Urothelium cell line (cell line): ENCODE data around the gene STX18.
"Not testable (repeated sequence)": the region's sequence is repeated elsewhere in the genome, so short reads cannot be mapped to it uniquely, and the experiment has no call there.

ENCODE experiments used
- DNase-seq: peaks from one replicate; pipeline ENCODE4 v3.0.0; 2011; ENCODE audit warnings: low spot score, mixed read lengths
- FAIRE-seq: peaks from 2 replicates; lab custom pipeline; 2011; peaks lifted over from hg19 to GRCh38; lab: Jason Lieb, UNC

The STX18 gene

DNA sequence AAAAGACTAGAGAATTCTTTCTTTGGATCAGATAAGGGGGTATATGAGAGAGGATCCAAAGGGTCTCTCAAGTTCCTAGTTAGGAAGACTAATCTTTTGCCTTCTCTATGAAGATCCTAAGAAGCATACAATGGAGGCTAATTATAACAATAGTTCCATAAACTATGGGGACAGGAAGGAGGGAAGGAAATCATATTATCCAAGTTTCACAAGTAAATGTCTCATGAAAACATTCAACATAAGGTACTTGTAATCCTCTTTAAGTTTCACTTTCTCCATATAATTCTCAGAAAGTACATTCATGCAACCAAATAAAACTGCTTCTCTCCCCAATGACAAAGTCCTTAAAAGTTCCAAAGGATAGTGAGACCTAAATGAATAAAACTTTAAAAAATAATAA is 27.1 kb downstream of the STX18 start:
- FAIRE-seq, result no peak
- DNase-seq, result no peak

DNA sequence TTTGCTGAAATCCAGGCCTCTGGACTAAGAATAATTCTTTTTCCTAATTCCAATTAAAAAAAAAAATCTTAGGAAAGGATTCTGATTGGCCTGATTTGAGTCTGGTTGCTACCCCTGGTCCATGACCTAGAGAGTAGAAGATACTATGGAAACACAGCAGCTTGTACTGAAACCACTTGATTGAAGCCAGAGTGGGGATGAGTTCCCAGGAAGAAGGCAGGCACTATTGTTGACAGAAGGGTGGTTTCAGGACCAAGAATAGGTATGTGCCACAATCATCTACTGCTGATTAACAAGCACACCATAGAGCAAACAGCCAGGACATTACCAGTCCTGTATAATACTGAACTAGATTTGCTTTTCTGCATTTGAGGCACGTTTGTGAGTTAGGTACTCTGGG is 29.6 kb downstream of the STX18 start:
- FAIRE-seq (no peak), DNase-seq (no peak)

DNA sequence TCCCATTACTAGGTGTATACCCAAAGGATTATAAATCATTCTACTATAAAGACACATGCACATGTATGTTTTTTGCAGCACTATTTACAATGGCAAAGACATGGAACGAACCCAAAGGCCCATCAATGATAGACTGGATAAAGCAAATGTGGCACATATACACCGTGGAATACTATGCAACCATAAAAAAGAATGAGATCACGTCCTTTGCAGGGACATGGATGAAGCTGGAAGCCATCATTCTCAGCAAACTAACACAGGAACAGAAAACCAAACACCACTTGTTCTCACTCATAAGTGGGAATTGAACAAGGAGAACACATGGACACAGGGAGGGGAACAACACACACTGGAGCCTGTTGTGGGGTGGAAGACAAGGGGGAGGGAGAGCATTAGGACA is 31.2 kb downstream of the STX18 start:
- FAIRE-seq, DNase-seq: not testable (repeated sequence)

DNA sequence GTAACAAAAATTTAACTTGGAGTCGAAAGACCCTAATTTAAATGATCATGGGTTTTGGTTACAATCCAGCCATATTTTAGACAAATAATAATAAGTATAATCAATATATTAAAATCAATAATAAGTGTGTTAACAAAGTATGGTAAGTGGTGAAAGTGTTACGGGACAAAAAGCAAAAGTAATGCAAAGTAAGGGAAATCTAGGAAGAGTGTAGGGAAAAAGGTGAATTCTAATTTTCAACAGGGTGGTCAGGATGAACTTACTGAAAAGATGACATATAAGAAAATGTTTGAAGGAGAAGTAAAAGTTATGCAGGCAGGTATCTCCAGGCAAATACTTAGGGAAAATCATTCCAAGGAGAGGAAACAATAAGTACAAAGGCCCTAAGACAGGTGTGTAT is 32.3 kb downstream of the STX18 start:
- DNase-seq (no peak), FAIRE-seq (no peak)

DNA sequence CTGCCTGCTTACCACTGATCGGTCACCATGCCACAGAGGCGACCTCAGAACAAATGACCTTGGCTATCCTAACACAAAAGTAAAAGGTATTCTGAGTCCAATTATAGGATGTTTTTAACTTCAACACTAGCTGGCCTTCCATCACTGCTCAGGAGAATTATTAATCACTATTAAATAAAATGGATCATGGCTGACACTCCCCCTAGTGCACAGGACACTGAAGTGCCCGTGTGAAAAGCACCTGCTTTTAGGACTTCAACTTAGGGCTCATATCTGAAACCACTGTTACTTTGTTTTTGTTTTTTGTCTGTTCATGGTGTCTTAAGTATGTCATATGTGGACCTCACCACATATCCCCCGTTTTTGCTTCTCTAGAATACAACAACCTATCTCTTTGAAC is 33.9 kb downstream of the STX18 start:
- FAIRE-seq (no peak), DNase-seq (peak; percentile 13)

DNA sequence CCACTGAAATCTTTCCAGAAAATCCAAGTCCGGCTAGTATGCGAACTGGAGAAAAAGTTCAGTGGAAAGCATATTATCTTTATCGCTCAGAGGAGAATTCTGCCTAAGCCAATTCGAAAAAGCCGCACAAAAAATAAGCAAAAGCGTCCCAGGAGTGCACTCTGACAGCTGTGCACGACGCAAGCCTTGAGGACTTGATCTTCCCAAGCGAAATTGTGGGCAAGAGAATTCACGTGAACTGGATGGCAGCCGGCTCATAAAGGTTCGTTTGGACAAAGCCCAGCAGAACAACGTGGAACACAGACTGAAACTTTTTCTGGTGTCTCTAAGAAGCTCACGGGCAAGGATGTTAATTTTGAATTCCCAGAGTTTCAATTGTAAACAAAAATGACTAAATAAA is 34.4 kb downstream of the STX18 start:
- DNase-seq, result no peak
- no peak for FAIRE-seq

DNA sequence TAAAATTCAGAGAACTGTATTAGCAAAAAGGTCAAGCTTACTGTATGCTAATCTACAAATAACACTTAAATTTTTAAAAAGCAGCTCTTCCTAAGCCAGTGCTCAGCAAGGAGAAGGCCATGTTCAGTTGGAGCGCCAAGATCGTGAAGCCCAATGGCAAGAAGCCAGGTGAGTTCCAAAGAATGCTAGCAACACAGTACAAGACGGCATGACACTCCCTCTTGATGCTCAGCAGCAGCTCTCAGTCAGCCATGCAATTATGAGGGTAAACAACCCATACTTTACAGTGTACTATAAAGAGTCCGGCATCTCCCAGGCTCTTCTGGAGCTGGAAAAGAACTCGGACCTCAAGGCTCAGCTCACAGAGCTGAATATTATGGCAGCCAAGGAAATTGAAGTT is 34.9 kb downstream of the STX18 start:
- DNase-seq (no peak), FAIRE-seq (no peak)

DNA sequence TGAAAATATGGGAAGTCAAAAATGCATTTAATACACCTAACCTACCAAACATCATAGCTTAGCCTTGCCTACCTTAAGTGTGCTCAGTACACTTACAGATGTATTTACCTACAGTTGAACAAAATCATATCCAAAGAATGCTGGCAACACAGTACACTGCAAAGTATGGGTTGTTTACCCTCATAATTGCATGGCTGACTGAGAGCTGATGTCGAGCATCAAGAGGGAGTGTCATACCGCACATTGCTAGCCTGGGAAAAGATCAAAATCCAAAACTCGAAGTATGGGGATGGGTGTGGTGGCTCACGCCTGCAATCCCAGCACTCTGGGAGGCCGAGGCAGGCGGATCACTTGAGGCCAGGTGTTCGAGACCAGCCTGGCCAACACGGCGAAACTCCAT is 36.6 kb downstream of the STX18 start:
- FAIRE-seq, DNase-seq: not testable (repeated sequence)

DNA sequence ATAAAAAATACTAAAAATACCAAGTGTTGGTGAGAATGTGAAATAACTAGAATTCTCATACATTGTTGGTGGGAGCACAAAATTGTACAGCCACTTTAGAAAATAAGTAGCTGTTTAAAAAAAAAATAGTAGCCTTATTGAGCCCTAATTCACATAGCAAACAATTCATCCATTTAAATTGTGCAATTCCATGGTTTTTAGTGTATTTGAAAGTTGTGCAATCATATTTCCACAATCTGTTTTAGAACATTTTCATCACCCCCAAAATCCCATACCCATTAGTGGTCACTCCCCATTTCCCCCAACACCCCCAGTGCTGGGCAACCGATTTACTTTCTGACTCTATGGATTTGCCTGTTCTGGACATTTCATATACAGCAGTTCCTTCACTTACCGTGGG is 37.1 kb downstream of the STX18 start:
- no peak for DNase-seq
- FAIRE-seq, result no peak

DNA sequence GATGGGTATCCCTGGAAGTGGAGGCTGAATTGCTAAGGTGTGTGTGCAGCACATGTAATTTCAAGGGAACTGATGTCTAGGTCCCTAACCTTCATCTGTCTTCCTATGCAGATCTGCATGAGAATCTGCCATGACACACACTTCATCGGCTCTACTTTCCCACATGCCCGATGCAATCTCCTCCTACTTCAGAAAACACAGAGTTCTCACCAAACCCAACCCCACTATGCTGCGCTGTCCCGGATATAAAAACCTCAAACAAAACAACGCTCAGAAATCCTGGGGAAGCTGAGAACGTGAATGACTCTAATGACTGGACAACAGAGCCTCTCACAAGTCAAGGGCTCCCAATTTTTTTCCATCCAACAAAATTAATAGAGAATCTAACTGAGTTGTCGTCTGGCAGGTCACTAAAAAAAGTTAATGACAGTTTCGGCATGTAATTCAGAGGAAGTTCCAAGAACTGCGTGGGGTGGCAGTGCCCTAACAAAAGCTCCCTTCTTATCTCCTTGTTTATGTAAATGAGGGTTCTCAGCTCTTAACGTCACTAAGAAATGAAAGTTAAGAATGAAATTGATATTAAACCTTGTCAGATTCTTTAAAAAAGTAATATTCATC is 39.0 kb downstream of the STX18 start:
- FAIRE-seq, result no peak
- DNase-seq, result no peak

DNA sequence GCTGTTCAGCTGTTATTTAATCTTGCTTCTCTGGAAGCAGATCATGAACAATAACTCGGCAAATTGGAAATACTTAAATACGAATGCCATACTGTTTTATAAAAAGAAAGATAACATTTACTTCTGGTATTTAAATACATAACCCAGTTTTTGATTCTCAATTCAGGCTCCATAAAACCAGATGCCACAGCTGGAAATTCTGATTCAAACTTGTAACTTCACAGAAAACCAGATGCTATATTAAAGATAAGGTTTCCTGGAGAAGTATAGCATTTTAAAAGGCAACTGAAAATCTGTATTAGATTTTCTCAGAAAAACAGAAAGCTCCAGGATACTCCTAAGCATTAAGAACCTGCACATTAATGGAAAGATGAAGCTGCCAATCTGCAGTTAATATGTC is 40.2 kb downstream of the STX18 start:
- no peak for FAIRE-seq
- no peak for DNase-seq

DNA sequence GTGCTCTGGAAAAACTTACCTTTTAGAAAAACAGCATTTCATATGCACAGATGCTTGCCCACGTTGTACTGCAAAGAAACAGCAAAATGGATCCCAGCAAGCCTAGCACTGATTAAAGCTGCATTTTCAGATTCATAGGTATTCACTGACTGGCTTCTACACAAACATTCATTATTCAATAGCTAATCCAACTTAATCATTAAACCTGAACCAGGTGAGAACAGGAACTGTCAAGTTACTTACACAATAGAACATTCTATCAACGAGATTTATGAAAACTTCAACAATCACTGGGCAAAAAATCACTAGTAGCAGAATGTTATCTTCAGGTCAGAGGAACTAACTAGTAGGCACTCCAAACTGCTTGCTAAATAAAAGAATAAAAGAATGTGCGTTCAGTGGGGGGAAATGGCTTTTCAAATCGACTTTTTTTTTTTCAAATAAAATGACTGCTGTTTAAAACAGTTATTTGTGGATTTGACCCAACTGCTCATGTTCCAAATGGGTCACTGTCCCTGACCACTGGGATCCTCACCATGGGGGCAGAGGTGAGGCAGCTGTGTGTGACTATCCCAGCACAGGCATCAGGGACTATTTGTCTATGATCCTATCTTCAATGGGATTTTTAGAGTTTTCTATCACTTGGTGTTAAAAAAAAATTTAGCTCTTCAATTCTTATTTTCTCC is 42.3 kb downstream of the STX18 start:
- FAIRE-seq (no peak), DNase-seq (no peak)

DNA sequence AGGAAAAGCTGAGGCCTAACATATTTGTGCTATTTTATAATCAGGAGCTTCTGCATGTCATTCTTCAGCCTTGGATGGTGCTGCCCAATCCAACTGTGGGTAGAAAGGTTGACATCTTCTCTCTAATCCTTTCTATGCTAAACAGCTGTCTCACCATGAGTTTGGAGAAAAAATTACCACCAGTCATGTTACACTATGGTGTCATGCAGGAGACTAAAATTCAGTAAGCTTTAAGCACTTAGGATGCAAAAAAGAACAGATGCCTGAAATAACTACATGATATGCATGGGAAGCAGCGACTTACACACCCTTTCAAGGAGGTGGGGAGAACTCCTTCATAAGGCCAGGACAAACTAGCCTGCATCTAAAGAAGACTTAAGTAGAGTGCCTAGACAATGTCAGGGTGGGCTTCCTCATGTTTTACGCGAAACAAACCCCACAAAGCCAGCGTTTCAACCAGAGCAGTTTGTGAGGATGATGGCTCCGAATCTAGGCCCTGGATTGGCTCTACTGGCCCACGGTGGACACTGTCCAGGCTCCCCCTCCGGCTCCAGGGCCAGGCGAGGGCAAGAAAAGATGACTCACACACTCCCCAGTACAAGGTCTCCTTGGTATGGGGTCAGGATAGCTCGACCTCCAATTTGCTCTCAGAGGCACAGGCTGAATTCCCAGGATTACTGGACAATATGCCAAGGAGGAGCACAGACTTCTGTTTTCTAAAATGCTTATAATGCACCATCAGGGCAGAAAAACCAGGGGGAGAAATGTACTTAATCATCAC is 45.1 kb downstream of the STX18 start:
- FAIRE-seq, result no peak

DNA sequence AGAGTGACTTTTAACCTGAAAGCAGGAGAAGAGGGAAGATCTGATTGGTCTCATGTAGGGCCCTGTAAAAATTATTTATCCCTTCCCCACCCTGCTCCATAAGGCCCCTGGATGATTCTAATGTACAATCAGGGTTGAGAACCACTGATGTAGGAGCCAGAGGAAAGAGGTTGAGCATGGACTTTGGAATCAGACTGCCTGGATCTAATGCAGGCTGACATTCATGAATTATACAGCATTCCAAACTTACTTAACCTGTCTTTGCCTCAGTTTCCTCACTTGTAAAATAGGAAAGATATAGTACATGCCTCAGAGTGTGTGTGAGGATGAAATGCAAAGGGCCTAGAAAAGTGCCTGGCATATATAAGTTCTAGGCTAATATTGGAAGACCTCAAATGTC is 47.0 kb downstream of the STX18 start:
- FAIRE-seq (no peak), DNase-seq (no peak)

More for the DNA sequence above, 45.1 kb downstream of the STX18 start:
- no peak for DNase-seq

DNA sequence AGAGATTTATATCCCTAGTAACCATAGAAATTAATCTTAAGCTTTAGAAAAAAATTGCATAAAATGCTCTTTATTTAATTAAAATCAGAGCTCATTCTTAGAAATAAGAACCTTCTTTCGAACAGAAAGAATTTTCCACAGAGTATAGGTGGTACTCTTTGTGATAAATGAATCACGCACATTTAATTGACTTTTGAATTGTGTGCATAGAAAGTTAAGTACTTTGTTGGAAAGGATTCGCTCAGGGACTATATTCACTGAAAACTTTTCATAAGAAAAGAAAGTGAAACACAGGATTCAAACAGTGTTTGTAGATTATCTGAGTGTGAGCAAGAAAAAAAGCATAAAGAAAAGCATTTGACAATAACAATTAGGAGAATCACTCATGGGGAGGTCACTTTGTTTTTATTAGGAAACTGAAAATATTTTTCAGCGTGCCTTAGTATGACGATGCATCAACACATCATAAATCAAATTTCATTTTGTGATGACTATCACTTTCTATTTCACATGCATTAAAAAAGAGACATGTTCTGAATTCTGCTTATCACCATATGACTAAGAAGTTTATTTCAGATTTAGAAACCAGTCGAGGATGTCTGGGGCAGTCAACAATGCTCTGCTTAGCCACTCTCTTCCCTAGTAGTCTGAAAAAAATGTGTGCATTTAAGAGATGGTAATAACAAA is 49.5 kb downstream of the STX18 start:
- FAIRE-seq (no peak), DNase-seq (no peak)

DNA sequence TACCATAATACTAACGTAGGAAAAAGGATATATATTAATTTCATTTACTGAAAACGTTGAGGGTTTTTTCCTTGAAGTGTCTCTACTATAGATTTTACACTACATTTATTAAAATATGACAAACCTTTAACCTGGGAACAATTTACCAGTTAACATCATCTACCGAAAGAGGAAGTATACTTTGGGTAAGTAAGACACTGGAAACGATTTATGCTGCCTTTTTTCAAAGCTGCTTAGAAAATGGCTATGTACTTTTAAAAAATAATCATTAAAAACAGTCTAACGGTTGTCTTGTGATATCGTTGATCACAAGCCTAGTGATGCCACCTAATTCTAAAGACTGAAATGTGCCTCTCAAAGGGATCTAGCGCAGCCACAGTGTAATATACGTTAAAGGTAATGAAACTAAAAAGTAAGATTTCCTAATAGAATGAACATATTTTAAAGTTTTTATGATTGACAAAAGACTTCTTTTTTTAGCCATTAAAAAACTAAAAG is 50.4 kb downstream of the STX18 start:
- FAIRE-seq (no peak), DNase-seq (no peak)

DNA sequence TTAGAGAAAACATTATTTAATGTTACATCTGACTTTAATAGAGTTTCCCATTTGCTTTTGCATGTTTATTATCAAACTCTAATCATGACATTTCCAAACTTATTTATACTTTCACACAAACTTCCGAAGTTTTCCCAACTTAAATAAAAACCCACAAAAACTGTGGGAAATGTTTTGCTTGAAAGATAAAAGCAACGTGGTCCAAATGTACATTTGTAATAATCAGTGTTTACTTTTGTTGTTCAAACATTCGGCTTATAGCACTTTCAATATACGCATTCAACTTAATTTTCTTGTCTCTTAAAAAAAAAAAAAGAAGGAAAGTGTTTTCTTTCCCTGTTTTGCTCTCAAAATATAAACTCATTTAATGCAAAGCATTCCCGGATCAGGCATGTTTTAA is 51.0 kb downstream of the STX18 start:
- FAIRE-seq (no peak), DNase-seq (no peak)

DNA sequence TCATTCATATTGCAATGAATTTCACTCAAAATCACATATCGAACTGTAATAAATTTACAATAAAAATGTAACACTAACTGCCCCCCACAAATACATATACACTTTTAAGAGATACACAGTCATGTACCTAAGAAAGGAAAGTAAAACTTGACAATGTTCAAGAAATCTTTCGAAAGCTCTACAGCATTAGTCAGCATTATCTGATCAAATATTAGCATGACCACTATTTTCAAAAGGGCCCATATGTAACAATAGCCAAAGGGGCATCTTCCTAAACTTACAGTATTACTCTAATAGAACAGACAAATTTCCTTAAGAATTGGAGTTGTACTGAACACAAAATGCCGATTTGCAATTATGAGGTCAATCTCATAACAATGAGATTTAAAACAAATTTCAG is 51.8 kb downstream of the STX18 start:
- FAIRE-seq, result no peak
- DNase-seq, result no peak

DNA sequence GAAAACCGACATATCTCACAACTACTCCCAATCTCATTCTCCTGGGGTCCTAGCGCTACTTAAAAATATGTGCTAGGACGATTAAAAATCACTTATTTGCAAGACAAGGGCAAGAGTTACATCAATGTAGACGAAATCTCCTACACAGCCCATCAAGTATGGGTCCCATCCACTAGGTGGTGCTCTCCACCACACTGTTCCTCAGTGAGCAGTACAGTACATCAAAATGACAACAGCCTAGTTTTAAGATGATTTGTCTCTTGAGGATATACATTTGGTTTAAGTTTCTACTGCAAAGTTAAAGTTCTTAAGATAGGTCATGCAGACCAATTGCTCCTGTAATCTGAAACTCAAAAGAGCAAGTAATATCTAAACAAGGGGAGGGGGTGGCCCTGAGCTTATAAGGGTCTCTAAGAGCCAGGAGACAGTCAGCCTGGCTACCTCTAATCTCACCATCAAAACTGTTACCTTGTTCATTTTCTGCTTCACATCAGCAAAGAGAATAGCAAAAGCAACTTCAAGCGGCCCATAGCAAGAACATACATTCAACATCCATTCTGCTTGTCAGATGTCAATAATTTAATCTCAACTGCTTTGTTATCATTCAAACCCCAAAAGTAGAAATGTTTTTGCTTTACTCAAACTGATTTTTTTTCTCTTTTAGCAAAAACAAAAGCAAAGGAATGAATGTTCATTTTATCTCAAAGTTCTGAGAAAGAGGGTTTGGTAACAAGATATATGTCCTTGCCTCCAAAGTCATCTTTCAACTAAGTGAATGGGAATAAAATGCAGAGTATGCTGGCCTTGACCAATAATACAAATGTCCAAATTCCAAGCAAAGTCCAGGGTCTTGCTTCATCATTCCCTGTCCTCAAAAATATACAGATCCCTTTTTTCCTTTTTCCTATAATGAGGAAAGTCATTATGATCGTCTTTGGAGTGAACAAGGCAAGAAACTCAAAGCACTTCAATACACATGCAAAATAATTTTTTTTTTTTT is 53.1 kb downstream of the STX18 start:
- DNase-seq (peak; percentile 45), FAIRE-seq (no peak)

DNA sequence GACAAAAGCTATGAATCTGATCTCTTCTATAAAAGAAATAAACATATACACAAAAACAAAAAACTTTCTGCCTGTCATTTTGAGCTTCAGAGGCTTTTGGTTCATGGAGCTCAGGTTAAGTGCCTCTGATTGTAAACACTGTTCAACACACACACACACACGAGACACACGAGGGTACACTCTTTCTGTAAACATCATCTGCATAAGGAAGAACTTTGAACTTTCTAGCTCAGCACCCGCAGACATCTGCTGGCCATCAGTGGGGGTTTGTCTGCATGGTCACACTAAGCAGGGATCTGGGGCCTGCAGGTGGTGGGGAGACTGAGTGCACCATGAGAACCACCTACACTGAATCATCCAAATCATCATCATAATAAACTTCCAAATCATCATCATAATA is 54.9 kb downstream of the STX18 start:
- no peak for FAIRE-seq
- no peak for DNase-seq
